Measurements from ENCODE around the gene RLF.
"Not testable (repeated sequence)": the region's sequence is repeated elsewhere in the genome, so short reads cannot be mapped to it uniquely, and the experiment has no call there.

Gene RLF

GRCh38 chr1:40171036-40171435 is 9.8 kb downstream of the RLF start:
- no peak for DNase-seq (ENCODE audit: low read depth in 2 of 3, low spot score in 1 of 3)

- DNase-seq (ENCODE audit: low read depth in 2 of 3, low spot score in 1 of 3) = no peak
These were observed 13.6 kb downstream of the RLF start for GRCh38 chr1:40174788-40175187.

- not testable (repeated sequence) for DNase-seq (ENCODE audit: low read depth in 2 of 3, low spot score in 1 of 3)
These were observed 15.8 kb downstream of the RLF start for GRCh38 chr1:40176989-40177388.

- no peak for DNase-seq (ENCODE audit: low read depth in 2 of 3, low spot score in 1 of 3)
These were observed 17.0 kb downstream of the RLF start for GRCh38 chr1:40178200-40178599.

GRCh38 chr1:40179496-40180089 is 18.4 kb downstream of the RLF start:
- DNase-seq (ENCODE audit: low read depth in 2 of 3, low spot score in 1 of 3) = no peak

GRCh38 chr1:40183055-40183710 is 22.0 kb downstream of the RLF start:
- DNase-seq (ENCODE audit: low read depth in 2 of 3, low spot score in 1 of 3) = no peak

- no peak for DNase-seq (ENCODE audit: low read depth in 2 of 3, low spot score in 1 of 3)
These were observed 23.0 kb downstream of the RLF start for GRCh38 chr1:40184193-40184592.

- peak; percentile 38 to 54 (median 46) for DNase-seq (ENCODE audit: low read depth in 2 of 3, low spot score in 1 of 3)
These were observed 25.0 kb downstream of the RLF start for GRCh38 chr1:40185951-40186864.

- DNase-seq (ENCODE audit: low read depth in 2 of 3, low spot score in 1 of 3) = no peak
These were observed 26.2 kb downstream of the RLF start for GRCh38 chr1:40187399-40187798.

GRCh38 chr1:40194639-40195038 is 33.5 kb downstream of the RLF start:
- not testable (repeated sequence) for DNase-seq (ENCODE audit: low read depth in 2 of 3, low spot score in 1 of 3)

GRCh38 chr1:40197656-40198055 is 36.5 kb downstream of the RLF start:
- DNase-seq (ENCODE audit: low read depth in 2 of 3, low spot score in 1 of 3) = no peak

GRCh38 chr1:40199126-40199525 is 37.9 kb downstream of the RLF start:
- no peak for DNase-seq (ENCODE audit: low read depth in 2 of 3, low spot score in 1 of 3)

- no peak for DNase-seq (ENCODE audit: low read depth in 2 of 3, low spot score in 1 of 3)
These were observed 43.7 kb downstream of the RLF start for GRCh38 chr1:40204856-40205255.

GRCh38 chr1:40210511-40211204 is 49.5 kb downstream of the RLF start:
- DNase-seq (ENCODE audit: low read depth in 2 of 3, low spot score in 1 of 3) = no peak

GRCh38 chr1:40218333-40218732 is 57.1 kb downstream of the RLF start:
- no peak for DNase-seq (ENCODE audit: low read depth in 2 of 3, low spot score in 1 of 3)

- not testable (repeated sequence) for DNase-seq (ENCODE audit: low read depth in 2 of 3, low spot score in 1 of 3)
These were observed 60.3 kb downstream of the RLF start for GRCh38 chr1:40221471-40221905.

- DNase-seq (ENCODE audit: low read depth in 2 of 3, low spot score in 1 of 3) = no peak
These were observed 61.0 kb downstream of the RLF start for GRCh38 chr1:40221977-40222772.

- no peak for DNase-seq (ENCODE audit: low read depth in 2 of 3, low spot score in 1 of 3)
These were observed 62.9 kb downstream of the RLF start for GRCh38 chr1:40224040-40224439.

GRCh38 chr1:40226192-40226591 is 65.0 kb downstream of the RLF start:
- DNase-seq (ENCODE audit: low read depth in 2 of 3, low spot score in 1 of 3) = no peak

- DNase-seq (ENCODE audit: low read depth in 2 of 3, low spot score in 1 of 3) = peak; percentile 47 to 64 (median 57)
These were observed 71.3 kb downstream of the RLF start for GRCh38 chr1:40232444-40232843.

- no peak for DNase-seq (ENCODE audit: low read depth in 2 of 3, low spot score in 1 of 3)
These were observed 78.4 kb downstream of the RLF start for GRCh38 chr1:40239626-40240025.
